Lower leg skin (tissue), 4 donors: ENCODE data around the gene HOXD10. TPM values are rescaled to one million over a fixed set of nuclear protein-coding genes. Genes with fewer than 3 reads are reported as not detected.

Source experiments
- DNase-seq, 2 donors: peaks; one replicate each; pipeline ENCODE4 v3.0.0-alpha.2; 2019; ENCODE audit warnings: low spot score in 2 of 2
- H3K4me3 ChIP-seq: fragments of 200-600 bp; sonication (generic); 2 replicates; pipeline ENCODE4 v1.5.1; 2017; ENCODE audit warnings: mild to moderate bottlenecking, low read depth; ENCODE audit not compliant: poor library complexity, severe bottlenecking
- POLR2A ChIP-seq, 2 donors: fragments of 450-650 bp; IDR thresholded peaks; one replicate each; pipeline ENCODE4 v1.6.1; 2016 to 2017; ENCODE audit warnings: antibody characterized with exemption in 2 of 2, mild to moderate bottlenecking in 1 of 2, moderate library complexity in 1 of 2
- WGBS, 2 donors: methylation state at CpG; one replicate each; pipeline ENCODE4 v1.1.5; 2018; 5-methylcytosine and 5-hydroxymethylcytosine counted together
- intact Hi-C: fragments of 100-400 bp; cut with DNase I; formaldehyde crosslinking; loops from one replicate; pipeline ENCODE4 v1.15.0; 2023; ENCODE audit warnings: low total_unique reads
- total RNA-seq, 4 donors: library from RNA; depleted of rRNA; stranded (reverse); fragments of >200 nt; gene quantifications; one replicate each; pipeline ENCODE4 v1.1.0, GENCODE V29; 2016
- TF ChIP-seq, protein P1 (sequence below), 3 donors: fragments of 450-650 bp; IDR thresholded peaks; one replicate each; pipeline ENCODE4 v1.5.1; 2016; ENCODE audit warnings: antibody characterized with exemption in 3 of 3, mild to moderate bottlenecking in 3 of 3, moderate library complexity in 2 of 3

Gene HOXD10
- total RNA-seq, 4 donors from 2014 or later: 0.29 to 3.1 (median 1.4) TPM; not detected in 1

GRCh38 chr2:176128172-176128981 is 11.8 kb downstream of the HOXD10 start:
- intact Hi-C loops: loop anchor here (10.0 kb wide), 1 partner anchor 1026 kb away; no protein-coding TSS in a partner anchor
- peak in 1 of 2 donors; percentile 86 for DNase-seq
- TF ChIP-seq POLR2A (IDR thresholded peaks at IDR 0.05): no peak
- TF ChIP-seq, protein P1, sequence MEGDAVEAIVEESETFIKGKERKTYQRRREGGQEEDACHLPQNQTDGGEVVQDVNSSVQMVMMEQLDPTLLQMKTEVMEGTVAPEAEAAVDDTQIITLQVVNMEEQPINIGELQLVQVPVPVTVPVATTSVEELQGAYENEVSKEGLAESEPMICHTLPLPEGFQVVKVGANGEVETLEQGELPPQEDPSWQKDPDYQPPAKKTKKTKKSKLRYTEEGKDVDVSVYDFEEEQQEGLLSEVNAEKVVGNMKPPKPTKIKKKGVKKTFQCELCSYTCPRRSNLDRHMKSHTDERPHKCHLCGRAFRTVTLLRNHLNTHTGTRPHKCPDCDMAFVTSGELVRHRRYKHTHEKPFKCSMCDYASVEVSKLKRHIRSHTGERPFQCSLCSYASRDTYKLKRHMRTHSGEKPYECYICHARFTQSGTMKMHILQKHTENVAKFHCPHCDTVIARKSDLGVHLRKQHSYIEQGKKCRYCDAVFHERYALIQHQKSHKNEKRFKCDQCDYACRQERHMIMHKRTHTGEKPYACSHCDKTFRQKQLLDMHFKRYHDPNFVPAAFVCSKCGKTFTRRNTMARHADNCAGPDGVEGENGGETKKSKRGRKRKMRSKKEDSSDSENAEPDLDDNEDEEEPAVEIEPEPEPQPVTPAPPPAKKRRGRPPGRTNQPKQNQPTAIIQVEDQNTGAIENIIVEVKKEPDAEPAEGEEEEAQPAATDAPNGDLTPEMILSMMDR (IDR thresholded peaks at IDR 0.05): no peak
- 17 to 19% methylated on average over 48 to 49 of the region's 49 CpGs for WGBS, 2 donors
- H3K4me3 ChIP-seq: no peak overlapping the region

- peak in 1 of 2 donors; percentile 95 for DNase-seq
- 3 to 8% methylated on average over 26 to 41 of the region's 64 CpGs for WGBS, 2 donors
- TF ChIP-seq, protein P1 (IDR thresholded peaks at IDR 0.05): no peak
- no peak for TF ChIP-seq POLR2A (IDR thresholded peaks at IDR 0.05)
- peak within 1 kb of the TSS; percentile 35 for H3K4me3 ChIP-seq
- intact Hi-C loops: loop anchor here (10.0 kb wide), 1 partner anchor 1026 kb away; no protein-coding TSS in a partner anchor
These were observed 12.6 kb downstream of the HOXD10 start, which contains the start of gene HOXD8 for GRCh38 chr2:176128982-176129796. TSS of gene HOXD8 (plus strand) at chr2:176129705. CDS start at chr2:176130367, 662 bp downstream.

DNA sequence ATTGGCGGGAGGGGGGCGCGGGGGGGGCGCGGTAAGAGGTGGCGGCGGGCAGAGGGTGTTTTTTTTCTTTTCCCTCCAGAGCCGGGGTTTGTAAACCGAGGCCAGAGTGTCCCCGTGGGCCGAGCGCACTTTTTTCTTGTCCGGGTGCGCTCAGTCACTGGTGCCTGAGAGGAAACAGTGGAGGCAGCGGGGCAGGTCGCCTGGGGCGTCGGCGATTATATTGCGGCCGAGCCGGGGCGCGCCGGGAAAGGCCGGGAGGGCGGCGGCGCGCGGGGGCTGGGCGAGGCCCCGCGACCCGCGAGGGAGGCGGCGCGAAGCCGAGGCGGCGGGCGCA is 13.2 kb downstream of the HOXD10 start:
- peak overlapping the region; percentile 35 for H3K4me3 ChIP-seq
- TF ChIP-seq, protein P1 (IDR thresholded peaks at IDR 0.05): no peak
- no peak for TF ChIP-seq POLR2A (IDR thresholded peaks at IDR 0.05)
- intact Hi-C loops: loop anchor here (10.0 kb wide), 1 partner anchor 1025 kb away; no protein-coding TSS in a partner anchor
- no peak for DNase-seq
- WGBS, 2 donors: 0% methylated on average over 14 to 16 of the region's 43 CpGs

DNA sequence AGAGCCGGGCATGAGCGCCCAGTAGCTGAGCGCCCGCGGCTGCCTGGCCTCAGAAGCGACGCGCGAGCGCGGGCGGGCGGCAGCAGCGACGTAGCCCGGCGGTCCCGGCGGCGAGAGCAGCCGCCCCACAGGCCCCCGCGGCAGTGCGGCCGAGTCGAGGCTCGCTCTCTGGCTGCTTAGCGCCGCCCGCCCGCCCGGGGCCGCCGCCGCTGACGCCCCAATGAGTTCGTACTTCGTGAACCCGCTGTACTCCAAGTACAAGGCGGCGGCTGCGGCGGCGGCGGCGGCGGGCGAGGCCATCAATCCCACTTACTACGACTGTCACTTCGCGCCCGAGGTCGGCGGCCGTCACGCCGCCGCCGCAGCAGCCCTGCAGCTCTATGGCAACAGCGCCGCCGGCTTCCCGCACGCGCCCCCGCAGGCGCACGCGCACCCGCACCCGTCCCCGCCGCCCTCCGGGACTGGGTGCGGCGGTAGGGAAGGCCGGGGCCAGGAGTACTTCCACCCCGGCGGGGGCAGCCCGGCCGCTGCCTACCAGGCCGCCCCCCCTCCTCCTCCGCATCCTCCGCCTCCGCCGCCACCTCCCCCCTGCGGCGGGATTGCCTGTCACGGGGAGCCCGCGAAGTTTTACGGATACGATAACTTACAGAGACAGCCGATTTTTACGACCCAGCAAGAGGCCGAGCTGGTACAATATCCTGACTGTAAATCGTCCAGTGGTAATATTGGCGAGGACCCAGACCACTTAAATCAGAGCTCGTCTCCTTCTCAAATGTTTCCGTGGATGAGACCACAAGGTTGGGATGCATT is 13.8 kb downstream of the HOXD10 start:
- WGBS, 2 donors: 0 to 1% methylated on average over 14 to 30 of the region's 100 CpGs
- peak in 1 of 2 donors; percentile 91 for DNase-seq
- TF ChIP-seq, protein P1 (IDR thresholded peaks at IDR 0.05): no peak
- no peak for TF ChIP-seq POLR2A (IDR thresholded peaks at IDR 0.05)
- peak overlapping the region; percentile 35 for H3K4me3 ChIP-seq
- intact Hi-C loops: no loop called here
